Measurements from ENCODE around the gene PNPLA5.

PNPLA5 gene

GRCh38 chr22:43892183-43892894, 526 bp upstream of the PNPLA5 start:
- Mint-ChIP-seq H3K4me3 (no peak overlapping the region), H3K9me3 (no peaks in the 10 kb centered on the region), H3K4me1 (ENCODE audit: low read depth) (no peaks in the 10 kb centered on the region), H3K27ac (no peak overlapping the region), H3K27me3 (peaks cover 54% of the 10 kb centered on the region), H3K36me3 (ENCODE audit: low read depth) (no peaks in the 10 kb centered on the region)
- intact Hi-C loops (cut with micrococcal nuclease), result no loop called here

DNA sequence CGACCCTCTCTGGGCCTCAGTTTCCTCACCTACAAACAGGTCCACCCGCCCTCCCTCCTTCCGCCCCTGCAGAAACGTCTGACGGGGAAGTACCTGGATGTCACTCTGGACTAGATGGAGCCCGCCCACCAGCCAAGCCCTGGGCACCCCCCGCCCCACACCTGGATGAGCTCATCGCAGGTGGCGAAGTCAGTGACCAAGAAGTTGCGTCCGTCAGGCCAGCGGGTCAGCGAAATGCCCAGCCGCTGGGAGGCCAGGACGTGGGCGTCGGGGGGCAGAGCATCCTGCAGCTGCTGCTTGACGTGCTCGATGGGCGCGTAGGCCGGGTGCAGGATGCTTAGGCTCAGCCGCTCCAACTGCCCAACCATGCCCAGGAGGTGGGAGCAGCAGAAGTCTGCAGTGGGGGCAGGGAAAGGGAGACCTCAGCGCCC, 897 bp downstream of the PNPLA5 start:
- Mint-ChIP-seq H3K27me3 (peaks cover 58% of the 10 kb centered on the region), H3K4me1 (ENCODE audit: low read depth) (no peaks in the 10 kb centered on the region), H3K36me3 (ENCODE audit: low read depth) (no peaks in the 10 kb centered on the region), H3K4me3 (no peak overlapping the region), H3K9me3 (no peaks in the 10 kb centered on the region), H3K27ac (no peak overlapping the region)
- intact Hi-C loops (cut with micrococcal nuclease), result no loop called here

- Mint-ChIP-seq H3K36me3 (ENCODE audit: low read depth) (no peaks in the 10 kb centered on the region), H3K4me3 (no peak overlapping the region), H3K4me1 (ENCODE audit: low read depth) (no peaks in the 10 kb centered on the region), H3K27ac (no peak overlapping the region), H3K9me3 (no peaks in the 10 kb centered on the region), H3K27me3 (peaks cover 58% of the 10 kb centered on the region)
- intact Hi-C loops (cut with micrococcal nuclease), result no loop called here
Observed at GRCh38 chr22:43889860-43890253, 2.0 kb downstream of the PNPLA5 start.

- no peak overlapping the region for H3K4me3 Mint-ChIP-seq
- H3K4me1 Mint-ChIP-seq (ENCODE audit: low read depth), result no peaks in the 10 kb centered on the region
- H3K36me3 Mint-ChIP-seq (ENCODE audit: low read depth), result no peaks in the 10 kb centered on the region
- intact Hi-C loops (cut with micrococcal nuclease), result no loop called here
- H3K9me3 Mint-ChIP-seq, result no peaks in the 10 kb centered on the region
- H3K27me3 Mint-ChIP-seq, result peaks cover 58% of the 10 kb centered on the region
- no peak overlapping the region for H3K27ac Mint-ChIP-seq
Observed at GRCh38 chr22:43889201-43889859, 2.5 kb downstream of the PNPLA5 start.

DNA sequence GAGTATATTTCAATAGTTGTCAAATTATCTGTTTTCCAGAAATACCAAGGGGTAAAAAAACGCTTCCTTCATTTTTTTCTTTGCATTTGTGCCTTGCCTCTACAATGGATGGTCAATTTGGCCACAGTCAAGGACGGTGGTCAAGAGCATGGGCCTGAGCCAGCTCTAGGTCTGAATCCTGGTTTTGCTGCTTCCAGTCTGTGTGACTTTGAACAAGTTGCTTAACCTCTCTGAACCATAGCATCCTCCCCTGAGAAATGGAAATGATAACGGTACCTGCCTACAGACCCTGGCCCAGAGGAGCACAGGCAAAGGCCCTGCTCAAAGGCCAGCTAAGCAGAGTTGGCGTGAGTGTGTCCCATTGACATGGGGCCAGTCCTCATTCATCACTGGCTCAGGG, 3.1 kb downstream of the PNPLA5 start:
- Mint-ChIP-seq H3K4me3 (no peak overlapping the region), H3K27me3 (peaks cover 56% of the 10 kb centered on the region), H3K9me3 (no peaks in the 10 kb centered on the region), H3K36me3 (ENCODE audit: low read depth) (no peaks in the 10 kb centered on the region), H3K4me1 (ENCODE audit: low read depth) (no peaks in the 10 kb centered on the region), H3K27ac (no peak overlapping the region)
- intact Hi-C loops (cut with micrococcal nuclease), result no loop called here

DNA sequence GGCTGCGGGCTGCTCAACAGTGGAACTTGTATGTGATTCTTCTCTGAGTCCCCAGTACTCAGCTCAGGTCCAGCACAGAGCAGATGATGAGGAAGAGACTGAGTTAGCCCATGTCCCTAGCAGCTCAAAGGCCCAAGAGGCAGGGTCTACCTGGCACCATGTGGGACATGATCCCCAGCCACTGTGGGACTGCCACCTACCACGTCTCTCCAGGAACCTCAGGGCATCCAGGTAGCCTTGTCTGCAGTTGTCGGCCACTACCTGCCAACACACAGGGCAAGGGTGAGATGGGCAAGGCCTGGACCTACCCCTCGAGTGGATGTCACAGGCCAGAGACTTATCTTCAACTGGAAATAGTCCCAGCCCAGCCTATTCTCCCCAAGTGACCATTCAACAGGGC, 4.4 kb downstream of the PNPLA5 start:
- peaks cover 46% of the 10 kb centered on the region for H3K27me3 Mint-ChIP-seq
- intact Hi-C loops (cut with micrococcal nuclease), result no loop called here
- H3K4me1 Mint-ChIP-seq (ENCODE audit: low read depth), result no peaks in the 10 kb centered on the region
- no peak overlapping the region for H3K27ac Mint-ChIP-seq
- no peaks in the 10 kb centered on the region for H3K9me3 Mint-ChIP-seq
- H3K36me3 Mint-ChIP-seq (ENCODE audit: low read depth), result no peaks in the 10 kb centered on the region
- H3K4me3 Mint-ChIP-seq, result no peak overlapping the region

DNA sequence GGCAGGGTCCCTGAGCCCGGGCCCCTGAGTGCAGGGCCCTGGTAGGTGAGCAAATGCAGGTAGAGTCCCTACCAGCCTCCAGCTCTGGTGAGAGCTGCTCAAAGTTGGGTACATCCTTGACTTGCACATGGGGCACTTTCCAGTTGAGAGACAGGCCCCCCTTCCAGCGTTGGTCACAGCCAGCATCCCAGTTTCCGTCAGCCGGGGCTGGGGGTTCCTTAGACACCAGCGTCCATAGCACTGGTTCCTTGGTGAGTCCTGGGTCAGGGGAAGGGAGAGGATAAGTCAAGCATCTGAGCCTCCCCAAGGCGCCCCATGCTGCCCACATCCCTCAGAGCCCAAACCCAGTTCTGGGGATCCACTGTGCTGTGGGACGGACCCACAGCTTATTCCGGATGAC, 5.6 kb downstream of the PNPLA5 start:
- H3K36me3 Mint-ChIP-seq (ENCODE audit: low read depth), result no peaks in the 10 kb centered on the region
- no peaks in the 10 kb centered on the region for H3K9me3 Mint-ChIP-seq
- H3K27ac Mint-ChIP-seq, result no peak overlapping the region
- no peaks in the 10 kb centered on the region for H3K4me1 Mint-ChIP-seq (ENCODE audit: low read depth)
- H3K4me3 Mint-ChIP-seq, result no peak overlapping the region
- intact Hi-C loops (cut with micrococcal nuclease), result no loop called here
- peaks cover 34% of the 10 kb centered on the region for H3K27me3 Mint-ChIP-seq

DNA sequence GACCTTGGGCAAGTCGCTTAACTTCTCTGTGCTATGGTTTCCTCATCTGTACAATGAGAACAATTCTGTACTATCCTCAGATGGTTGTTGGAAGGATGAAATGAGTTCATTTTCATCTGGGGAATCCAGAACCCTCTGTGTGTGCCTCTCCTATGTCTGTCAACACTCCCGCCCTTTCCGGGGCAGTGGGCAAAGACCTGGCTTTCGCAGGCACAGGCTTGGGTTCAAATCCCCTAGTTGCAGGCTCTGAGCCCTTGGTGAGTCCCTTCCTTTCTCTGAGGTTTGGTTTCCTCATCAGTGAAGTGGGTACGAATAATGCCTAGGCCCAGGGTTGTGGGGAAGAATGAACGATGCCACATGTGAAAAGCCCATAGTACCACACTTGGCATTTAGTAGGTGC, 6.0 kb downstream of the PNPLA5 start:
- Mint-ChIP-seq H3K4me3 (no peak overlapping the region), H3K36me3 (ENCODE audit: low read depth) (no peaks in the 10 kb centered on the region), H3K9me3 (no peaks in the 10 kb centered on the region), H3K27me3 (peaks cover 30% of the 10 kb centered on the region), H3K4me1 (ENCODE audit: low read depth) (no peaks in the 10 kb centered on the region), H3K27ac (no peak overlapping the region)
- intact Hi-C loops (cut with micrococcal nuclease), result no loop called here

DNA sequence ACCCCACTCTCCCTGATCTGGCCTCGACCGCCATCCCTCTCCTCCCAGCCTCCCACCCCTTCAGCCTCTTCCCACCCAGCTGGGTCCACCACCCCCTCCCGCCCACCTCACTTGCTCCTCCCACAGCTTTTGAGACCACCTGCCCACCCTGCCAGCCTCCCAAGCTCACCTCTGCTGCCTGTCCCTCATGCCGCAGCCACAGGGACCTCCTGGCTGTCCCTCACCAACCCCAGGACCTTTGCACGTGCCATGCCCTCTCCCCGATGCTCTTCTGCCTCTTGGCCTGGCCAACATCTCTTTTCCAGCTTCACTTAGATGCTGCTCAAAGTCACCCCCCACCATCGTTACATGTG, 6.5 kb downstream of the PNPLA5 start:
- Mint-ChIP-seq H3K27me3 (peaks cover 25% of the 10 kb centered on the region), H3K36me3 (ENCODE audit: low read depth) (no peaks in the 10 kb centered on the region), H3K9me3 (no peaks in the 10 kb centered on the region), H3K4me1 (ENCODE audit: low read depth) (no peaks in the 10 kb centered on the region), H3K4me3 (no peak overlapping the region), H3K27ac (no peak overlapping the region)
- intact Hi-C loops (cut with micrococcal nuclease), result no loop called here

DNA sequence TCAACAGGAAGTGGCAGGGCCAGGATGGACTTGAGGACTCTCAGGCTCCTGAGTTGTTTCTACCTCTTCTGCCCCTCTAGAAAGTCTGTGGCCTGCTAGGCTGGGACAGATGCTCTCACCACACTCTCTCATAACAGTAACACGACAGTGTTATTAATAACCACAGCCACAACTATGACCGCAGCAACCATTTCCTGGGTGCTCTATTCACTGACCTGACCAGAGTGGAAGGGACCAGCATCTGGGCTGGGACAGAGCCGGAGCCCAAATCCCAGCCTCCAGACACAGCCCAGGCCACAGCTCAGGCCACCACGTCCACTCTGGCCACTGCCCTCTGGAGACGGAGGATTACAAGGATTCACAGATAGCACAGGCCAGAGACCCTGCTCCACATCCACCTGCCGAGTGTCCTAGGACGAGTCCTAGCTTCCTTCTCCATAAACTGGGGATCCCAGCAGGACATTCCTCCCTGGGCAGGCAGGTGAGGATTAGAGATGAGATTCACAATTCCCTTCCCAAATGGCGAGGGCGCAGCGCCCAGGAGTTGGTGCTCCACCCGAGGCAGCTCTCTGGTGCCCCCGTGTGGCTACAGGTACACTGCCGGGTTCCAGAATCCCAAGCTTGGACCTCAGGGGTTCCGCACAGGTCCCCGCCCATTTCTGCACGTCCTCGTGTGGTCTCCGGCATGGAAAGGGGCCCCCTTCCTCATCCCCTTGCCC, 7.1 kb downstream of the PNPLA5 start:
- no peak overlapping the region for H3K4me3 Mint-ChIP-seq
- H3K4me1 Mint-ChIP-seq (ENCODE audit: low read depth), result no peaks in the 10 kb centered on the region
- H3K36me3 Mint-ChIP-seq (ENCODE audit: low read depth), result no peaks in the 10 kb centered on the region
- no peak overlapping the region for H3K27ac Mint-ChIP-seq
- H3K9me3 Mint-ChIP-seq, result no peaks in the 10 kb centered on the region
- intact Hi-C loops (cut with micrococcal nuclease), result no loop called here
- H3K27me3 Mint-ChIP-seq, result peaks cover 19% of the 10 kb centered on the region

DNA sequence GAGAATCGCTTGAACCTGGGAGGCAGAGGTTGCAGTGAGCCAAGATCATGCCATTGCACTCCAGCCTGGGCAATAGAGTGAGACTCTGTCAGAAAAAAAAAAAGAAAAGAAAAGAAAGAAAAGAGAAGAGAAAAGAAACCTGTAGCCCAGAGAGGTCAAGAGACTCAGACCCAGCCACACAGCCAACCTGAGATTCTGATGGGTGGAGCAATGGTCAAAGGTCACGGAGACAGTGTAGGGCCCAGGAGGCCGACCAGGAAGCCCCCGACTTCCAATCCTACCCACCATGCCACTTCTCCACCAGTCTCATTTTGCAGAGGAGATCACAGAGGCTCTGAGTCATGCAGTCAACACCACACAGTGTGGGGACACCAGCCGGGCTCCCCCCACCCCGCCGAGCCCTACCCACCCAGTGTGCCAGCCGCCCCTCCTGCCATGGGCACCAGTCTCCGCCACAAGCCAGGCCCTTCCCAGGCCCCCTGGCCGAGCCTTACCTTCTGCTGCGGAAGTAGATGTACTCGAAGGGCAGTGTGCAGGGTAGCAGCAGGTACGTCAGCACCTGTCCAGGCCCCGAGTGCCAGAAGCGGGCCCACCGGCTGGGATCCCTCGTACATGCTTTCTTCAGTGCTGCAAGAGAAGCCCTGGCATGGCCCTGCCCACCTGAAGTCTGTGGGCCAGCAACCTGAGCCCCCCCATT, 7.9 kb downstream of the PNPLA5 start:
- Mint-ChIP-seq H3K4me3 (no peak overlapping the region), H3K27me3 (peaks cover 11% of the 10 kb centered on the region), H3K27ac (no peak overlapping the region), H3K36me3 (ENCODE audit: low read depth) (no peaks in the 10 kb centered on the region), H3K9me3 (no peaks in the 10 kb centered on the region), H3K4me1 (ENCODE audit: low read depth) (no peaks in the 10 kb centered on the region)
- intact Hi-C loops (cut with micrococcal nuclease), result no loop called here

DNA sequence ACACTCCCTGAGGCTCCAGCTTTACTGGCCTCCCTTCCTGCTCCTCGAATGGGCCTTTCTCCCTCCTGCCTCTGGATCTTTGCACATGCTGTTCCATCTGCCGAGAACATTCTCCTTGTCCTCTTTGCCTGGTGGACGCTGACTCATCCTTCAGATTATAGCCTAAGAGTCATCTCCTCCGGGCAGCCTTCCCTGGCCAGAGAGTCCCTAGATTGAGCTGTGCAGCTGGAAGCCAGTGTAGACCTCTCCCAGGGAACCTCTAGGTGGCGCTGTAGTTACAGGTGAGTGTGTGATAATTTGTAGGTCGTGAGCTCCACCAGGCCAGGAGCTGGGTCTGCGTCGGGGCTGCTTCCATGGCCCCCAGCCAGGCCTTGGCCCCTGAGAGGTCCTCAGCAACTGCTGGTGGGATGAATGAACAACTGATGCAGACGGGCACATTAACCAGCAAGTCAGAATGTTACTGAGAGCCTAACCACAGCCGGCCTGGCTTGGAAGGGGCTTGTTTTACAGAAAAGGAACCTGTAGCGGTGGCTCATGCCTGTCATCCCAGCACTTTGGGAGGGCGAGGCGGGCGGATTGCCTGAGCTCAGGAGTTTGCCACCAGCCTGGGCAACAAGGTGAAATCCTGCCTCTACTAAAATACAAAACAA, 8.7 kb downstream of the PNPLA5 start:
- no peak overlapping the region for H3K4me3 Mint-ChIP-seq
- H3K9me3 Mint-ChIP-seq, result no peaks in the 10 kb centered on the region
- no peak overlapping the region for H3K27ac Mint-ChIP-seq
- intact Hi-C loops (cut with micrococcal nuclease), result no loop called here
- H3K27me3 Mint-ChIP-seq, result peaks cover 9% of the 10 kb centered on the region
- no peaks in the 10 kb centered on the region for H3K36me3 Mint-ChIP-seq (ENCODE audit: low read depth)
- no peaks in the 10 kb centered on the region for H3K4me1 Mint-ChIP-seq (ENCODE audit: low read depth)

DNA sequence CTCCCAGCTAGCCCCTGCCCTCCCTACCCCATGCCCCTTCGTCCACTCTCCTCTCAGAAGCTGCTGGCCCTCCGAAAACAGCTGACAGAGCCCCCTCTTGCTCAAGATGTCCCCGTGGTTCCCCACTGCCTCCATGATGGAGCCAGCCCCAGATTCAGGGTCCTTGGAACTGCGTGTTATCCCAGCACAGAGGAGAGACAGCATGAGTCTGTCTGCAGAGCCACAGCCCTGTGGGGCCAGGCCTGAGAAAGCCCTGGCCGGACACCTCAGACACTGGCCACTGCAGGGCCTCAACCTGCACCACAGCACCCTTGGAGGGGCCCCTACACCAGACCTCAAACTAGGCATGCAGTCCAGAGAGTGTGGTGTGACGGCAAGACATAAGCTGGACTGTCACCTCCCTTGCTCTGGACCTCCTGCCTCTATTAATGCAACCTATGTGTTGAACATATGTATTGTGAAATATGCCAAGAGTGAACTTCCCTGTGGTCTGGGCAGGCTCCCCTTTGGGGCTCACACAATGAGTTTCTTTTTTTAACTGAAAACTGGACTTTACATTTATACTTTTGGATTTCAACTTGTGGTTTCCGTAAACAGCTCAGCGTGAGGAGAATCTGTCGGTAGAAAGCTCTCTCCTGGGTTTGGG, 9.6 kb downstream of the PNPLA5 start:
- Mint-ChIP-seq H3K4me3 (no peak overlapping the region), H3K36me3 (ENCODE audit: low read depth) (no peaks in the 10 kb centered on the region), H3K4me1 (ENCODE audit: low read depth) (no peaks in the 10 kb centered on the region), H3K27me3 (peaks cover 5% of the 10 kb centered on the region), H3K9me3 (no peaks in the 10 kb centered on the region), H3K27ac (no peak overlapping the region)
- intact Hi-C loops (cut with micrococcal nuclease), result no loop called here
